CD4-positive, CD25-positive, alpha-beta regulatory T cell (primary cell): ENCODE data around the gene OR7C2. TPM values are rescaled to one million over a fixed set of nuclear protein-coding genes. Genes with fewer than 3 reads are reported as not detected.

Experiments
- ATAC-seq, 2 donors: fragments of 150-1000 bp; cut with Tn5 transposase; one replicate each; pipeline ENCODE4 v1.10.0; 2021; ENCODE audit warnings: low read depth in 2 of 2, moderate number of reproducible peaks in 2 of 2, moderate library complexity in 1 of 2
- DNase-seq, 3 donors: peaks; one replicate each; pipeline versions ENCODE4 v3.0.0 to v3.0.0-alpha.2; 2012 to 2022; ENCODE audit warnings: mixed read lengths in 1 of 3
- H3K27ac ChIP-seq: one replicate; pipeline ENCODE4 v1.7.0; 2013; ENCODE audit warnings: mild to moderate bottlenecking, low read length; ENCODE audit not compliant: insufficient read depth, poor library complexity, severe bottlenecking
- H3K27me3 ChIP-seq: one replicate; pipeline ENCODE4 v1.7.0; 2013; ENCODE audit warnings: low read length; ENCODE audit not compliant: control insufficient read depth, insufficient read depth
- H3K36me3 ChIP-seq: one replicate; pipeline ENCODE4 v1.7.0; 2013; ENCODE audit warnings: mild to moderate bottlenecking, low read length, moderate library complexity; ENCODE audit not compliant: control insufficient read depth, insufficient read depth
- H3K4me1 ChIP-seq: 2 replicates; pipeline ENCODE4 v1.7.0; 2013; ENCODE audit warnings: mild to moderate bottlenecking, low read length; ENCODE audit not compliant: insufficient read depth, control insufficient read depth, poor library complexity, severe bottlenecking
- H3K4me3 ChIP-seq: one replicate; pipeline ENCODE4 v1.7.0; 2013; ENCODE audit warnings: low read depth, mild to moderate bottlenecking, low read length, moderate library complexity
- H3K9me3 ChIP-seq, 2 experiments: 1 replicate in 1 of 2; 2 replicates in 1 of 2; pipeline ENCODE4 v1.7.0; 2013; ENCODE audit warnings: low read length in 2 of 2, mild to moderate bottlenecking in 1 of 2, moderate library complexity in 1 of 2; ENCODE audit not compliant: control insufficient read depth in 2 of 2
- H3K27ac Mint-ChIP-seq, 3 donors: one replicate each; pipeline ENCODE4 v1.8.0; 2020 to 2022; ENCODE audit warnings: mild to moderate bottlenecking in 3 of 3, mixed read lengths in 3 of 3, moderate library complexity in 2 of 3
- H3K27me3 Mint-ChIP-seq: one replicate; pipeline ENCODE4 v1.8.0; 2022; ENCODE audit warnings: mild to moderate bottlenecking, mixed read lengths
- H3K36me3 Mint-ChIP-seq: one replicate; pipeline ENCODE4 v1.8.0; 2020; ENCODE audit warnings: mixed read lengths
- H3K4me1 Mint-ChIP-seq, 4 donors: one replicate each; pipeline ENCODE4 v1.8.0; 2020 to 2022; ENCODE audit warnings: mixed read lengths in 4 of 4, mild to moderate bottlenecking in 1 of 4
- H3K4me3 Mint-ChIP-seq, 4 donors: one replicate each; pipeline ENCODE4 v1.8.0; 2020 to 2022; ENCODE audit warnings: mild to moderate bottlenecking in 4 of 4, mixed read lengths in 4 of 4, moderate library complexity in 3 of 4
- H3K9me3 Mint-ChIP-seq, 7 donors: one replicate each; pipeline ENCODE4 v1.8.0; 2020 to 2022; ENCODE audit warnings: mixed read lengths in 7 of 7, mild to moderate bottlenecking in 3 of 7, moderate library complexity in 2 of 7
- polyA plus RNA-seq, 4 donors: library from polyadenylated mRNA; unstranded; fragments of 300-500 nt; fragmentation: Illumina TruSeq; gene quantifications; one replicate each; pipeline ENCODE4 v1.2.3, GENCODE V29; 2021
- total RNA-seq: library from RNA; stranded (reverse); gene quantifications from one replicate; pipeline ENCODE4 v1.2.3, GENCODE V29; 2022

OR7C2 gene
- total and polyA plus RNA-seq, 5 donors from 2014 or later: not detected

DNA sequence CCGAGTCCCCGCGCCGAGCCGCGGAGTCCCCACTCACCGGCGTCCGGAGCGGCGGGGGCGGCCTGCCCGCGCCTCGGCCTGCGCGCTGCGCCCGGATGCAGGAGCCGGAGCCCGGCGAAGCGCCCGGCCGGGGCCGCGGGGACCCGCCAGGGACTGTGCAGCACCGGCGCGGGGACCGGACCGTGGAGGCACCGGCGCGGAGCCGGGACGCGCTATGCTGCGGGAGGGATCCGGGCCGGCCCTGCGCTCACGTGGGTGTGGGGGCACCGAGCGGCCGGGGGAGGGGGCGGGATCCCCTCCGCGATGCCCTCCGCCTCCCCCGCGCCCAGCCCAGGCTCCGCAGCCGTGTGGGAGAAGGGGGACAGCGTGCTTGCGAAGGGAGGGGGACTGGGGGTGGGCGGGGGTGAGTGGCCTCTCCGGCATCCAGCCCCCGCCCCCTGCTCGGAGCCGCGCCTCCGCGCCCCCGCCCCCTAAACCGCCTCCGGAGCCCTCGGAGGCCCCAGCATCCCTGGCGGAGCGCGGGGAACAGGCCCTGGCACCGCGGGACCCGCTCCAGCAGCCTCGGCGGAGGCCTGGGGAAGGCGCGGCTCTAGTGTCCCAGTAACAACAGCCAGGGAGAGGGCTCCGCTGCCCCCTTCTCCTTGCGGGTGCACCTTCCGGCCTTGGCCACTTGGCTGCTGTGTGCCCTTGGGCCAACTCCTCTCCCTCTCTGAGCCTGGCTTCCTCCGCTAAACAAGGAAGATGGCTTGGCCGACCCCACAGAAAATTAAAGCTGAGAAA is 38.4 kb downstream of the OR7C2 start, which contains the start of gene SLC1A6:
TSS of gene SLC1A6 (minus strand) at position 389 of the 780 bp plus-strand sequence. CDS start 6,954 bp downstream, outside the sequence.
- DNase-seq (no peak), ATAC-seq (no peak)
- no peaks in the 10 kb centered on the region for H3K9me3 ChIP-seq
- no peak within 1 kb of the TSS for H3K4me3 ChIP-seq
- no peaks in the 10 kb centered on the region for H3K4me1 ChIP-seq
- Mint-ChIP-seq H3K27ac (no peak within 1 kb of the TSS), H3K4me3 (no peak within 1 kb of the TSS), H3K27me3 (peaks cover 30% of the 10 kb centered on the region), H3K4me1 (peaks cover 0 to 5% (median 0%) of the 10 kb centered on the region in 4 donors), H3K36me3 (no peaks in the 10 kb centered on the region), H3K9me3 (no peaks in the 10 kb centered on the region)
- H3K36me3 ChIP-seq: no peaks in the 10 kb centered on the region
- no peak within 1 kb of the TSS for H3K27ac ChIP-seq
- peaks cover 22% of the 10 kb centered on the region for H3K27me3 ChIP-seq

DNA sequence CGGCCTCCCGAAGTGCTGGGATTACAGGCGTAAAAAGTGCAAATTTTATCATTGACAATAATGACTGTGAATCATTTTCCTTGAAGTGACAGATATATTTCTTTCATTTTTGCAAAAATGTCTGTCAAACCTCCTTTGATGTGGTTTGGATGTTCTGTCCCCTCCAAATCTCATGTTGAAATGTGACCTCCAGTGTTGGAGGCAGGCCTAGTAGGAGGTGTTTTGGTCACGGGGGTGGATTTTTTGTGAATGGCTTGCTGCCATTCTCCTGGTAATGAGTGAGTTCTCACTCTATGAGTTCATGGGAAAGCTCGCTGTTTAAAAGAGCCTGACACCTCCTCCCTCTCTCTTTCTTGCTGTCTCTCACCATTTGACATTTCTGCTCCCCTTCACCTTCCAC is 43.8 kb downstream of the OR7C2 start:
- no peaks in the 10 kb centered on the region for H3K36me3 ChIP-seq
- no peak overlapping the region for H3K27ac Mint-ChIP-seq
- no peaks in the 10 kb centered on the region for H3K9me3 ChIP-seq
- H3K9me3 Mint-ChIP-seq: no peaks in the 10 kb centered on the region
- H3K4me1 Mint-ChIP-seq: peaks cover 0 to 2% (median 0%) of the 10 kb centered on the region in 4 donors
- ATAC-seq (no peak), DNase-seq (no peak)
- peaks cover 1% of the 10 kb centered on the region for H3K27me3 ChIP-seq
- no peaks in the 10 kb centered on the region for H3K36me3 Mint-ChIP-seq
- no peak overlapping the region for H3K4me3 Mint-ChIP-seq
- peaks cover 24% of the 10 kb centered on the region for H3K27me3 Mint-ChIP-seq
- H3K27ac ChIP-seq: no peak overlapping the region
- no peaks in the 10 kb centered on the region for H3K4me1 ChIP-seq
- no peak overlapping the region for H3K4me3 ChIP-seq

Other genes with a start within 250 kb of the OR7C2 start
- 2.1 TPM for gene ADGRE2, start 162.9 kb upstream of the OR7C2 start, total RNA-seq
- gene ADGRE2, start 162.9 kb upstream of the OR7C2 start, polyA plus RNA-seq: under 1 TPM in 1 of 4 donors, not detected in 3; 0.18 TPM
- not detected for gene OR7A5, start 106.3 kb upstream of the OR7C2 start, total RNA-seq
- not detected for gene OR7A5, start 106.3 kb upstream of the OR7C2 start, polyA plus RNA-seq
- not detected for gene OR7C1, start 106.3 kb upstream of the OR7C2 start, total RNA-seq
- gene OR7C1, start 106.3 kb upstream of the OR7C2 start, polyA plus RNA-seq: not detected
- gene OR7A10, start 92.6 kb upstream of the OR7C2 start, total RNA-seq: not detected
- gene OR7A10, start 92.6 kb upstream of the OR7C2 start, polyA plus RNA-seq: not detected
- gene OR7A17, start 55.4 kb upstream of the OR7C2 start, total RNA-seq: not detected
- not detected for gene OR7A17, start 55.4 kb upstream of the OR7C2 start, polyA plus RNA-seq
- gene SLC1A6, start 38.4 kb downstream of the OR7C2 start, total RNA-seq: 0.59 TPM
- not detected for gene SLC1A6, start 38.4 kb downstream of the OR7C2 start, polyA plus RNA-seq
- gene CASP14, start 108.0 kb downstream of the OR7C2 start, total RNA-seq: not detected
- gene CASP14, start 108.0 kb downstream of the OR7C2 start, polyA plus RNA-seq: not detected
- gene OR1I1, start 140.7 kb downstream of the OR7C2 start, total RNA-seq: not detected
- gene OR1I1, start 140.7 kb downstream of the OR7C2 start, polyA plus RNA-seq: not detected
- not detected for gene SYDE1, start 165.9 kb downstream of the OR7C2 start, total RNA-seq
- gene SYDE1, start 165.9 kb downstream of the OR7C2 start, polyA plus RNA-seq: not detected